GM18951 (cell line): Measurements from ENCODE around the gene NCS1.

ENCODE experiments used
- POLR2A ChIP-seq: IDR thresholded peaks from 4 replicates; pipeline ENCODE4 v1.6.1; 2011; ENCODE audit warnings: mild to moderate bottlenecking; ENCODE audit not compliant: insufficient read length, insufficient read depth; ENCODE audit errors: extremely low read depth
- in situ Hi-C: fragments of 300-500 bp; cut with MboI; formaldehyde crosslinking; loops from one replicate; pipeline ENCODE4 v1.12.0; 2022; ENCODE audit warnings: low sequenced_read_pairs, mixed read lengths, inconsistent platforms; ENCODE audit not compliant: unreplicated experiment

NCS1 gene

GRCh38 chr9:130212543-130213297 is 40.5 kb downstream of the NCS1 start:
- in situ Hi-C loops: no loop called here
- no peak for TF ChIP-seq POLR2A

- in situ Hi-C loops: no loop called here
- TF ChIP-seq POLR2A: no peak
These were observed 41.9 kb downstream of the NCS1 start for GRCh38 chr9:130213911-130214761.

- no peak for TF ChIP-seq POLR2A
- in situ Hi-C loops: no loop called here
These were observed 42.7 kb downstream of the NCS1 start for GRCh38 chr9:130214776-130215340.

- TF ChIP-seq POLR2A: no peak
- in situ Hi-C loops: no loop called here
These were observed 43.3 kb downstream of the NCS1 start for GRCh38 chr9:130215341-130216119.

- in situ Hi-C loops: no loop called here
- TF ChIP-seq POLR2A: no peak
These were observed 45.6 kb downstream of the NCS1 start for GRCh38 chr9:130217838-130218237.

- in situ Hi-C loops: loop anchor here (10.0 kb wide), 1 partner anchor 105 kb away; no protein-coding TSS in a partner anchor
- TF ChIP-seq POLR2A: no peak
These were observed 47.5 kb downstream of the NCS1 start for GRCh38 chr9:130219661-130220096.

- TF ChIP-seq POLR2A: no peak
- in situ Hi-C loops: loop anchor here (10.0 kb wide), 1 partner anchor 106 kb away; no protein-coding TSS in a partner anchor
These were observed 48.1 kb downstream of the NCS1 start for GRCh38 chr9:130220352-130220751.

- in situ Hi-C loops: loop anchor here (10.0 kb wide), 1 partner anchor 108 kb away; no protein-coding TSS in a partner anchor
These were observed 50.6 kb downstream of the NCS1 start for GRCh38 chr9:130222833-130223232.

GRCh38 chr9:130225071-130225470 is 52.9 kb downstream of the NCS1 start:
- no peak for TF ChIP-seq POLR2A
- in situ Hi-C loops: loop anchor here (10.0 kb wide), 1 partner anchor 110 kb away; no protein-coding TSS in a partner anchor

More at GRCh38 chr9:130222833-130223232, 50.6 kb downstream of the NCS1 start:
- no peak for TF ChIP-seq POLR2A

GRCh38 chr9:130225586-130225985 is 53.4 kb downstream of the NCS1 start:
- TF ChIP-seq POLR2A: no peak
- in situ Hi-C loops: loop anchor here (10.0 kb wide), 1 partner anchor 111 kb away; no protein-coding TSS in a partner anchor

- in situ Hi-C loops: loop anchor here (10.0 kb wide), 1 partner anchor 111 kb away; no protein-coding TSS in a partner anchor
- no peak for TF ChIP-seq POLR2A
These were observed 53.9 kb downstream of the NCS1 start for GRCh38 chr9:130226112-130226511.

- no peak for TF ChIP-seq POLR2A
- in situ Hi-C loops: loop anchor here (10.0 kb wide), 1 partner anchor 113 kb away; no protein-coding TSS in a partner anchor
These were observed 55.6 kb downstream of the NCS1 start for GRCh38 chr9:130227833-130228232.
